Activated CD8-positive, alpha-beta memory T cell treated with anti-CD3 and anti-CD28 coated beads for 1 hour (primary cell): Measurements from ENCODE around the gene FURIN.
"Not testable (repeated sequence)": the region's sequence is repeated elsewhere in the genome, so short reads cannot be mapped to it uniquely, and the experiment has no call there.

Experiments used
- DNase-seq, 2 donors: peaks; one replicate each; pipeline ENCODE4 v3.0.0-alpha.2; 2020; ENCODE audit warnings: low read depth in 1 of 2; ENCODE audit errors: extremely low read depth in 1 of 2

The FURIN gene

GRCh38 chr15:90840954-90841353 is 27.4 kb upstream of the FURIN start:
- DNase-seq: no peak

DNA sequence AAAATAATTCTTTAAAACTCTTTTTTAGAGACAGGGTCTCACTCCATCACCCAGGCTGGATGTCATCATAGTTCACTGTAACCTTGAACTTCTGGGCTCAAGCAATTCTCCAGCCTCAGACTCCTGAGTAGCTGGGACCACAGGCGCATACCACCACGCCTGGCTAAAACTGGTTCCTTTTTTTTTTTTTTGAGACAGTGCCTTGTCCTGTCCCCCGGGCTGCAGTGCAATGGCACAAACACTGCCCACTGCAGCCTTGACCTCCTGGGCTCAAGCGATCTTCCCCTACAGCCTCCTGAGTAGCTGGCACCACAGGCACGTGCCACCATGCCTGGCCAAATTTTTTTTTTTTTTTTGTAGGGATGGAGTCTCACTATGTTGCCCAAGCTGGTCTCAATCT is 23.7 kb upstream of the FURIN start:
- no peak for DNase-seq

DNA sequence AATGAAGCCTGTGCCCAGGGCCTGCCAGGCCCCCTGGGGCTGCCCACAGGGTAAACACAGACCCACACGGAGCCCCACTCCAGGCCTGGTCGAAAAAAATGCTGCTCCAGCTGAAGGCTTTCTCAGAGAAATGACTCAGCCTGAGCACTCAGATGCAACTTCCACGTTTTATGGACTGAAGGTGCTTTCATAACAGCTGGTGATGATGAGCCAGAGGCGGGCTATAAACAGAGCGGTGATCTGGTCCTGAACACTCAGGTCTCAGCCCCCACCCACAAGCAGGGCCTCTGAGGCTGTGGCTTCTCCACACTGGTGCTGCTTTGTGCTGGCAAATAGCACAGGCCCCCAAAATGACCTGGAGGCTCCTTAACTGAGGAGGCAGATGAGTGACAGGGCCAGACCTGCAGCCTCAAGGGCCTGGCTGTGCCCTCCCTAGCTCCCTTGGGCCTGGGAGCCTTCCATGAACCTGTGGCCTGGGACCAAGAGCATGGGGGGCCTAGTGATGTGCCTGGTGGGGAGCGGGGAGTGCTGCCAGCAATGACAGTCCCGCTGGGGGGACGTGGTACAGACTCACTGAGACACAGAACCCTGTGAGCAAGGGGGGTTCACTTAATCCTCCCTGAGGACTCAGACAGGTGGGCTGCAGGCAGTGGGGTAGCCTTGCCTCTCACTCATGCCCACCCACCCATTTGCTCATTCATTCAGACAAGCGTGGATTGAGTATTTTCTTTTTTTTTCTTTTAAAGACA is 23.0 kb upstream of the FURIN start:
- no peak for DNase-seq

DNA sequence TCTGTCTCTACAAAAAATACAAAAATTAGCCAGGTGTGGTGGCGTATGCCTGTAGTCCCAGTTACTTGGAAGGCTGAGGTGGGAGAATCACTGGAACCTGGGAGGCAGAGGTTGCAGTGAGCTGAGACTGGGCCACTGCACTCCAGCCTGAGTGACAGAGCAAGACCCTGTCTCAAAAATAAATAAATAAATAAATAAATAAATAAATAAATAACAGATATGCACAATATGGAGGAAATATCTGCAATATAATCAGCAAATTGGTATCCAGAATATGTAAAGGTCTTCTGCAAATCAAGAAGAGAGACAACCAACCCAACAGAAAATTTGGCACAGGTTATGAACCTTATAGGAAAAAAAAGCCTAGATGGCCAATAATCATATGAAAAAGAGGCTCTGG is 19.0 kb upstream of the FURIN start:
- not testable (repeated sequence) for DNase-seq

GRCh38 chr15:90851114-90851513 is 17.3 kb upstream of the FURIN start:
- no peak for DNase-seq

GRCh38 chr15:90851940-90852339 is 16.4 kb upstream of the FURIN start:
- DNase-seq: no peak

DNA sequence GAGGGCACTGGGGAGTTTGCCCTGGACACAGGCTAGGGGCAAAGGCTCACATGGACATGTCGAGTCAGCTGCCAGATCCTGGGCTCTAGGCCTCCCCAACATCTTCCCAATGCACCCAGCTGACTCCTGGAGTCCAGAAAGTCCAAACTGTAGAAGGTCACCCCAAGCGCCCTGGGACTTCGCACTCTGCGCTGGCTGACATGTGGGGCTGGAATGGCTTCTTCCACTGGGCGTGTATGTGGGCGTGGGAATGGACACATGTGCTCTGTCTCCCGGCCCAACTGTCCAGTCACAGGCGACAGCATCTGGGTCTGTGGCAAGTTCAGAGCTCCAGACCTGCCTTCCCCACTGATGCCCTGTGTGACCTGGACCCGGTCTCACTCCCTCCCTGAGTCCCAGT is 13.2 kb upstream of the FURIN start:
- no peak for DNase-seq

- DNase-seq: no peak
These were observed 11.1 kb upstream of the FURIN start for GRCh38 chr15:90857337-90857736.

GRCh38 chr15:90857883-90858443 is 10.4 kb upstream of the FURIN start:
- DNase-seq: no peak

- DNase-seq: no peak
These were observed 8.9 kb upstream of the FURIN start for GRCh38 chr15:90859234-90860131.

DNA sequence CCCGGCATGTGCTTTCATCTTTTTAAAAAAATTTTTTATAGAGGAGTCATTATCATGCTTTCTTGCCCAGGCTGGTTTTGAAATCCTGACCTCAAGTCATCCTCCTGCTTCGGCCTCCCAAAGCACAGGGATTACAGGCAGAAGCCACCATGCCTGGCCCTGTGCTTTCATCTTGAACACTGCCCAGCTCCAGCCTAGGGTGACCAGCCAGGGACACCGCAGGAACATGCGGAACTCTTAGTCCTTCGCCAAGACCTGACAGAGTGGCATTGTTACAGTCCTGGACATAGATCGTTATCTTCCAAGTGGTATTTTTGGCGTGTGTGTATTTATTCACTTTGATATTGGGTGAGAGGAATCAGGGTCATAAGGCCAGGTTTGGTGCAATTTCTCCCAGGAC is 7.9 kb upstream of the FURIN start:
- DNase-seq: no peak

DNA sequence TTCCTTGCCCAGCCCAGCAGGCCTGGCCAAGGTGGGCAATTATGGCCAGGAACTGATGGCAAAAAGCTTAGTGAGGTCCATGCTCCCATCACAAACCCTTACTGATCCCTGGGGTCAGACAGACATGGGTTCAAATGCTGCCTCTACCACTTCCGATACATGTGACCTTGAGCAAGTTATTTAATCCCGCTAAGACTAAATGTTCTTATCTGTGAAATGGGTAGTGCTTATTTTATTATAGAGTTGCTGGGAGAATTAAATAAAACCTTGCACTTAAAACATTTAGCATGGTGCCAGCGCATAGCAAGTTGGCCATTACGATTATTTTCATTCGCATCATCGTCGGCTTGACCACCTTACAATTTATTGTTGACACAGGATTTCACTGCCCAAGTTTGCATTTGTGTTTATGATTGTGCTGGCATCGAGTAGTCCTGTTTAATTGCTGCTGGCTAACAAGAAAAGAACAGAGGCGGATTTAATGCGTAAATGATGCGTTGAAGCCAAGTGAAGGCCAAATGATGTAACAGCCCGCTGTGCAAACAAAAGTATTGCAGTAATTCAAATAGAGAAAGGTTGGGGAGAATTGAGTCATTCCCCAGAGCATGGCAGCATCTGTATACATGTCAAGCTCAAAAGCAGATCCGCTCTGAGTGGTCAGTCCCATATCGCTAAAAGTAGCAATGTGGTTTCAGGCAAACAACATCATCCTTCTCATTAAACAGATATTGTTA is 7.3 kb upstream of the FURIN start:
- DNase-seq: no peak

DNA sequence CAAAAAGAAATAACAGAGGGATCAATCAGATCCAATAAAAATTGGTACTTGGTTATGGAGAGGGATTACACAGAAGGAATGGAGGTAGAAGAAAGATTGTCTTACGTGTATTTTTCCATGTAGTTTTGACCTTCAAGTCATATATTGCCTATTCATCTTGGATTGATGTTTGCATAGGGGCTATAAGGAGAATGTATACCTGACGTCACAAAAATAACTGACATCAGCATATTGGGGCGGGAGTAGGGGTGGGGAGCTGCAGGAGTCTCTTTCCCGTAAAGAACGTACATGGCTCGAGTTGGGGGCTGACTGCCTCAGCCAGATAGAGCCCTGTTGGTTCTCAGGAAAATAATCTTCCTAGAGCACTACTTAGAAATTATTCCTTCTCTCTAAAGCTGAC is 5.9 kb upstream of the FURIN start:
- DNase-seq: no peak

DNA sequence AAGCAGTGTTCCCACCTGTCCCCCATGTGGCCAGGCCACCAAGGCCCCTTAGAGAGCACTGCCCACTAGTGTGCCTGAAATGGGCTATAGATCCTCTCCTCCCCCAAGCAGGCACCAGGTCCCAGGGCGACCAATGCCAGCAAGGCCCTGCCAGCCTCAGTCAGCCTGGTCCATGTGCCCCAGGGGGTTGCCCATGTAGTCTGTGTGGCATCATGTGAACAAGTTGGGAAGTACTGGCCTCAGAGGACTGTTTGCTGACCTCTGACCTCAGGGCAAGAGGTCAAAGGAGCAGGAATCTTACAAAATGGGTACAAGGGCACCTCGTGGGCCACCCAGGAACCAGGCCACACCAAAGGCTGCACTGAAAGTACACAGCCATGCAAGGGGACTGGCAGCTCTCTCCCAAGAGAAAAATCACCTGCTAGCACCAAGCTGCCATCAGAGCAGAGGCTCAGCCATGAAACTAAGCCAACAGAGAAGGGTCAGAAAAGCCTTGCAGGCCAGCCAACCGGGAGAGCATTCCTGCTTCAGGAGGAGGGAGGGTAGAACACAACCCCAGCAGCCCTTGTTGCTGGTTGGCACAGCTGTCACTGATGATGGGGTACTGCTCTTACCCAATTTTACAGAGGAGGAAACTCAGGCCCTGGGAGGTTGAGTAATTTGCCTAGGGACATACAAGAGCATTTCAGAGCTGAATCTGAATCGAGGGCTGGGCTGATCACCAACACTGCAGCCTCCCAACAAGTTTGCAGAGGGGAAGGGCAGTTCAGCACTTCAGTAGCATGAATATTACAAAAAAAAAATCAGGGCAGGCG is 5.2 kb upstream of the FURIN start:
- no peak for DNase-seq

GRCh38 chr15:90863987-90864386 is 4.4 kb upstream of the FURIN start:
- no peak for DNase-seq

- no peak for DNase-seq
These were observed 3.9 kb upstream of the FURIN start for GRCh38 chr15:90864507-90864906.

GRCh38 chr15:90865702-90866101 is 2.7 kb upstream of the FURIN start:
- no peak for DNase-seq

DNA sequence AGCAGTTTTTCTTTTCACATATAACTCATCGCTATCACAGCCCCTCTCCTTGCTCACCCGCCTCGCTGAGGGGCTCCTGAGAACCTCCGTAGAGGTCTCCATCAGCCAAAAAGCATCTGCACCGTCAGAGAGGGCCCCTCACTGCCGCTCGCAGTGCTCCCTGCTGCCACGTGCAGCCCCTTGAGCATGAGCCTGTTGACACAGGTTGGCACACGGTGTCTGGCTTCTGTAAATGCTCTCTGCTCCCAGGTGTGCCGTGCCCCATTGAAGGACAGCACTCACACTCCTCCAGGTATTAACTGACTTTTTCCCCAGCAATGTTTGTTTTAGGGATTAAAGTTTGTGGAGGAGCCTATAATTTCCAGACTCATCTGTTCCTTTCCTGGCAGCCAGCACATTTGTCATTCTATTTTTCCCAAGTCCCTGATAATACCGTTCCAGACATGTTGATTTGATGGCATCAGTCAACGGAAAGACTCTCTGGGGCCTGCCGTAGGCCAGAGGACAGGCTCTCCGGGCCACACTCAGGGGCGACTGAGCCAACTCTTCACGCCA is 2.1 kb upstream of the FURIN start:
- DNase-seq: no peak

GRCh38 chr15:90866800-90867199 is 1.6 kb upstream of the FURIN start:
- DNase-seq: no peak

DNA sequence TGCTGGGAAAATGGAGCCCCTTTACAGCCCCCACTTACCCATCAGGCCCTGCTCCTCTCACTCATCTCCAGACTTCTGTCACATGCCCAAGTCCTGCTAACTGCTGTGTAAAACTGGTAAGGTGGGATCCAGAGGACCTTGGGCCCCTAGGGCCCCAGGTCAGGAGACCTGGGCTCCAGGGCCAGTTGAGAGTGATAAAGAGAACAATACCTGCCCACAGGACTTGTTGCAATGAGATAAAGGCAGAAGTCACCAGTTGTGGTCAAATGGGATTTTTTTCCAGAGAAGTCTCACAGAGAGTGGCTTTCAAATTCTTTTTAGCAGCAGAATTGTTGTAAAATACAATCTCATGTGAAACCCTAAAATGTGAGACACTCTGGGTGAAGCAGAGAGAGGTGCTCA is 753 bp downstream of the FURIN start:
- no peak for DNase-seq
